GM10847 (cell line): ENCODE measurements around the gene ANKRD33.

Experiments used
- POLR2A ChIP-seq: IDR thresholded peaks from 2 replicates; pipeline ENCODE4 v1.6.1; 2011; ENCODE audit not compliant: insufficient read length; ENCODE audit errors: extremely low read depth

The ANKRD33 gene

DNA sequence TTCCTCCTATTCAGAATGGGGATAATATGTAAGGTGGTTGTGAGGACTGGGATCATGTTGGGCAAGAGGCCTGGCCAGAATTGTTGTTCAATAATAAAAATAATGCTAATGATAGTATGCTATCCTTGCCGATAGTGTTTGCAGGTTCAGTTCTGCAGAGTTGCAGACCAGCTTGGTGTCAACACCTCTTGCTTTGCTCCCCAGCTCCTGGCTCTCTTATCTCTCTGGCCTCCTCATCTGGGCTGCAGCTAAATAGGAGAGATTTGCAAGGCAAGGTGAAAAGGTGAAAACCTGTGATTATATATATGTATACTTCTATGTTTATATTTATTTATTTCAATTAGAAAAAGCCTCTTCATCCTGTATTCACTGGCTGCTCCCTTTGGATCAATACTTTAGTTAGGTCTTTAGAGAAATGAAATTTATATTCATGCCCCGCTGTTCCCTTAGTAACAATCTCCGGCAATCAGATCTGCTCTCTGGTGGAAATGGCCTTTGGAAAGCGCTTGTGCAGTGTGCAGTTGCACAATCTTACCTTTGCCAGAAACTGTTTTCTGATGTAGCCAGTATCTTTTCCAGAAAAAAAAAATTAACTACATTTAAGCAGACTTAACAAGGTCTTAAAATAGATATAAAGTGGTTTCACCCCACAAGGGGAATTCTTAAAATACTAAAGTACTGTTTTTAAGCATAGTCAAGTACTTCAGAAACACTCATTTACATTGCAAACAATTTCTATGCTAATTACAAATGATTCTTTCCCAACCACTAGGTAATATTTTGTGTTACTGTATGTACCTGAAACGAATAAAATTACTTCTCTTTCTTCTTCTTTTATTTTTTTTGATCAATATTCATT is 44.5 kb downstream of the ANKRD33 start:
- TF ChIP-seq POLR2A: no peak

DNA sequence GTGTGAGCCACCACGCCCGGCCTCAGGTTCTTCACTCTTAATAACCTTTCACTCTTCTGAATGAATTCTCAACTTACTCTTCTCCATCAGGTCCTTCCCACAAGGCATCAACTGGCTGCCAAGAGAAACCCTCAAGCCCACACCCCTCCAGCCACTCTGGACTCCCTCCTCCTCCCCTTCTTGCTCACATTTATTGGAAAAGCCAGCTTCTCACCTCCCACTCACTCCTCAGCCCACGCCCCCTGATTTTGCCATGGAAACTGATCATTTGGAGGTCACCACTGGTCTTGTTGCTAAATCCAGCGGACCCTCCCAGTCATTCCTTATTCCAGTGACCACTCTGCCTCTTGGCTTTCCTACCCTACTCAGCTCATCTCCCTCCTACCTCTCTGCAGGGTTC is 46.2 kb downstream of the ANKRD33 start:
- TF ChIP-seq POLR2A: no peak

DNA sequence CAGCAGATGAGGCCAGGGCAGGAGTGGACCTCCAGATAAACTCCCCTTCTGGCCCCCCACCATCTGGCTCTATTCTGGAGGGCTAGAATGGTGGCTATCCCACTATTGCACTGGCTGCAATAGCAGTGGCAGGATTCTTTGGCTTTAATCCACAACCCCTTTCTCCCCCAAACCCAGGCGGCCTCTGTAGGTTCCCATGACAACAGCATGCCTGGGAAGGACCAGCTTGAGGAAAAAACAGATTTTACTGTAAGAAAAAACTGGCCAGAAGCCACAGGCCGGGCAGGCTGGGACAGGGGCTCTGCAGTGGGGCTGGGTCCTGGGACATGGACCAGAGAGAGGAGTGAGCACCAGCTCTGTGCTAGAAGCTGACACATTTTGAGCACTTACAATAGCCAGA is 50.0 kb downstream of the ANKRD33 start:
- no peak for TF ChIP-seq POLR2A

DNA sequence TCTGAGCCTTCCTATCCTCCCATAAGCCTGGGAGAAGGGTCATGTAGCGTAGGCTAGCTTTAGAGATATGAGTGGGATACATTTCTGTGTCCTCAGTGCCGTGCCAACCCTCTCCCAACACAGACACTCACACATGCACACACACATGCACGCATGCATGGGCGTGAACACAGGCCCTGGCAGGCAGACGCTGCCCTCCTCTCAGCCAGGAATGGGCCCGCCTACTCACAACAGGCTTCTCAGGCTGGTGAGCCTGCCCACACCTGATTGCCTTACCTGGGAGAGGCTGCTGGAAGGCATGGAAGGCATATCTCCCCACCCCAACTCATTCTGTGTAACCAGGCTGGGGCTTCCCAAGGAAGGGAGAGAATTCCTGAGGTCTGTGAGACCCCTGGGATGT is 50.8 kb downstream of the ANKRD33 start:
- TF ChIP-seq POLR2A: no peak

DNA sequence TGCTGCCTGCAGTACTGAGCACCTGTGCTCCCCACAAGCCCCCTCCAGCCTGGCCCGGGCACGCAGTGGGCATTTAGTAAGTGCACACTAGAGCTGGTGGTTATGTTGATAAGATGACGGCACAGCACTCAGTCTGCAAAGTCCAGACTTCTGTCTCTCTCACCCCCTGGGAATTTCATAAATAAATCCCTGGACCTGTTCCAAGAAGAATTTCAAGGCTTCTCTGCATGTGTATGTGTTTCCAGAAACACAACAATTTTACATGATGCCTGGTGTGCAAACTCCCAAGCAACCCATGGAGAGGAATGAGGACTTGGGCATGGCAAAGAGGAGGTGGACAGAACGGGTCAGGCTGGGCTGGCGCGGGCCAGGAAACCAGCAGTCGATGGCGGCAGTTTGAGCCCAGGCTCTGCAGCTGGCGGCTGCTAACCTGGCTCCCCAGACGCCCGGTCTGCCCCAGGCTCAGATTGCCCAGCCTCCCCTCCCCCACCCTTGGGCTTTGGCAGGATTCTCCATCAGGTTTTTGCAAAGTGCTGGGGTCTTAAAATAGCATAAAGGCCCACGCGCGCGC is 53.2 kb downstream of the ANKRD33 start:
- no peak for TF ChIP-seq POLR2A
